Endothelial cell (in vitro differentiated cells): ENCODE results near the gene TTLL5. TPM values are rescaled to one million over a fixed set of nuclear protein-coding genes. Genes with fewer than 3 reads are reported as not detected.
A peak's percentile ranks its signal among the peaks of the same experiment; 100 is the strongest.

Experiments
- DNase-seq: peaks from one replicate; pipeline ENCODE4 v3.0.0; 2021; ENCODE audit warnings: low spot score
- H3K27ac Mint-ChIP-seq: one replicate; pipeline ENCODE4 v1.8.0; 2021; ENCODE audit warnings: mixed read lengths, inconsistent platforms; ENCODE audit not compliant: unreplicated experiment
- H3K27me3 Mint-ChIP-seq: one replicate; pipeline ENCODE4 v1.8.0; 2021; ENCODE audit warnings: mild to moderate bottlenecking, moderate library complexity, mixed read lengths, inconsistent platforms; ENCODE audit not compliant: unreplicated experiment
- H3K36me3 Mint-ChIP-seq: one replicate; pipeline ENCODE4 v1.8.0; 2021; ENCODE audit warnings: mild to moderate bottlenecking, low read depth, mixed read lengths, inconsistent platforms; ENCODE audit not compliant: unreplicated experiment
- H3K4me1 Mint-ChIP-seq: one replicate; pipeline ENCODE4 v1.8.0; 2021; ENCODE audit warnings: mild to moderate bottlenecking, mixed read lengths, inconsistent platforms; ENCODE audit not compliant: unreplicated experiment
- H3K4me3 Mint-ChIP-seq: one replicate; pipeline ENCODE4 v1.8.0; 2021; ENCODE audit warnings: mild to moderate bottlenecking, mixed read lengths, inconsistent platforms; ENCODE audit not compliant: unreplicated experiment
- H3K9me3 Mint-ChIP-seq: one replicate; pipeline ENCODE4 v1.8.0; 2021; ENCODE audit warnings: mixed read lengths, inconsistent platforms; ENCODE audit not compliant: unreplicated experiment
- total RNA-seq: library from RNA; stranded (reverse); fragmentation: NEBNext Ultra II Directional; extraction: Animal tissue kit (Norgen Biotek cat#: 25700); gene quantifications from one replicate; pipeline ENCODE4 v1.2.1, GENCODE V29; 2021; ENCODE audit not compliant: unreplicated experiment
- TF ChIP-seq, protein P1 (sequence below): fragments of 200-600 bp; sonication (generic); IDR thresholded peaks from one replicate; pipeline ENCODE4 v1.5.0; 2021; ENCODE audit warnings: antibody characterized with exemption; ENCODE audit not compliant: unreplicated experiment

Gene TTLL5
- total RNA-seq, 1 donor from 2014 or later, result 62.8 TPM

DNA sequence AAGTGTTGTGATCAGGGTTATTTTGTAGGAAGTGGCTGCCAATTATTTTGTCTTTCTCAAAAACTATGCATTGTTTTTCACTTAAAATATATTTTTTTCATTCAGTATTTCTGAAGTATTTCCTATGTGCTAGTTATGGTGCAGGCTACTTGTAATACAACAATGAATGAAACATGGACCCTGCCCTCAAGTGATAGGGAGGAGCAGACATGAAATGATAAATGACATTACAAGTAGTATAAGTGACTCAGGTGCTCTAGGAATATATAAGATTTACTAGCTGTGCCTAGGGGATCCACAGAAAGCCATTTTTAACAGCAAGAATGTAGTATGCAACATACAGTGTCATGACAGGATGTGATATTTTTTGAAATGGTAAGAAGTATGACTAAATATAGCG lies 65.3 kb downstream of the TTLL5 start:
- Mint-ChIP-seq H3K4me1 (peaks cover 11% of the 10 kb centered on the region), H3K4me3 (peak overlapping the region; percentile 9), H3K27ac (no peak overlapping the region), H3K9me3 (no peaks in the 10 kb centered on the region), H3K27me3 (no peaks in the 10 kb centered on the region), H3K36me3 (peaks cover 51% of the 10 kb centered on the region)
- TF ChIP-seq, protein P1, sequence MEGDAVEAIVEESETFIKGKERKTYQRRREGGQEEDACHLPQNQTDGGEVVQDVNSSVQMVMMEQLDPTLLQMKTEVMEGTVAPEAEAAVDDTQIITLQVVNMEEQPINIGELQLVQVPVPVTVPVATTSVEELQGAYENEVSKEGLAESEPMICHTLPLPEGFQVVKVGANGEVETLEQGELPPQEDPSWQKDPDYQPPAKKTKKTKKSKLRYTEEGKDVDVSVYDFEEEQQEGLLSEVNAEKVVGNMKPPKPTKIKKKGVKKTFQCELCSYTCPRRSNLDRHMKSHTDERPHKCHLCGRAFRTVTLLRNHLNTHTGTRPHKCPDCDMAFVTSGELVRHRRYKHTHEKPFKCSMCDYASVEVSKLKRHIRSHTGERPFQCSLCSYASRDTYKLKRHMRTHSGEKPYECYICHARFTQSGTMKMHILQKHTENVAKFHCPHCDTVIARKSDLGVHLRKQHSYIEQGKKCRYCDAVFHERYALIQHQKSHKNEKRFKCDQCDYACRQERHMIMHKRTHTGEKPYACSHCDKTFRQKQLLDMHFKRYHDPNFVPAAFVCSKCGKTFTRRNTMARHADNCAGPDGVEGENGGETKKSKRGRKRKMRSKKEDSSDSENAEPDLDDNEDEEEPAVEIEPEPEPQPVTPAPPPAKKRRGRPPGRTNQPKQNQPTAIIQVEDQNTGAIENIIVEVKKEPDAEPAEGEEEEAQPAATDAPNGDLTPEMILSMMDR, result no peak
- no peak for DNase-seq

GRCh38 chr14:75727124-75727523 lies 66.1 kb downstream of the TTLL5 start:
- Mint-ChIP-seq H3K9me3 (no peaks in the 10 kb centered on the region), H3K27me3 (no peaks in the 10 kb centered on the region), H3K4me1 (peaks cover 11% of the 10 kb centered on the region), H3K27ac (no peak overlapping the region), H3K4me3 (no peak overlapping the region), H3K36me3 (peaks cover 46% of the 10 kb centered on the region)
- TF ChIP-seq, protein P1, result no peak
- DNase-seq, result no peak

GRCh38 chr14:75732888-75733287 lies 71.8 kb downstream of the TTLL5 start:
- Mint-ChIP-seq H3K27me3 (no peaks in the 10 kb centered on the region), H3K36me3 (peaks cover 13% of the 10 kb centered on the region), H3K4me1 (no peaks in the 10 kb centered on the region), H3K9me3 (no peaks in the 10 kb centered on the region), H3K27ac (no peak overlapping the region), H3K4me3 (no peak overlapping the region)
- TF ChIP-seq, protein P1, result no peak
- no peak for DNase-seq

DNA sequence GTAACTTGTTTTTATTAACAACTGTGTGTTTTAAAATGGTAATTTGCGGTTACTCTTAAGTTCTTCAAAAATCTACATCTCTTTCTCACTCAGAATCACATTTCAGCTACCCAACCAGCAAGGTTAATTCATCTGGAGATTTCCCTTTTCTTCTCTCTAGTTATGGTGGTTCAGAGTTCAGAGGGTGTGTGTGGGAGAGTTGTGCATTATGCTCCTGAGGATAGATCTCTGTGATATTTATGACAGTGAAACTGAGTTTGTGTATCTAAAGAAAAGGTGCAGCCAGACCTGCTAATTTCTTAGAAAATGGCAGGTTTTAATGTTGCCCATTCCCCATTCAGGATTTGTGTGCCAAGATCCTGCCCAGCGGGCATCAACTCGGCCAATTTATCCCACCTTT lies 73.8 kb downstream of the TTLL5 start:
- no peak overlapping the region for H3K4me3 Mint-ChIP-seq
- no peaks in the 10 kb centered on the region for H3K4me1 Mint-ChIP-seq
- TF ChIP-seq, protein P1, result no peak
- H3K27ac Mint-ChIP-seq, result no peak overlapping the region
- H3K27me3 Mint-ChIP-seq, result no peaks in the 10 kb centered on the region
- no peaks in the 10 kb centered on the region for H3K9me3 Mint-ChIP-seq
- no peak for DNase-seq
- peaks cover 9% of the 10 kb centered on the region for H3K36me3 Mint-ChIP-seq

GRCh38 chr14:75736845-75737485 lies 75.9 kb downstream of the TTLL5 start:
- Mint-ChIP-seq H3K27me3 (no peaks in the 10 kb centered on the region), H3K9me3 (no peaks in the 10 kb centered on the region), H3K36me3 (peaks cover 9% of the 10 kb centered on the region), H3K4me1 (no peaks in the 10 kb centered on the region), H3K27ac (no peak overlapping the region), H3K4me3 (no peak overlapping the region)
- TF ChIP-seq, protein P1, result no peak
- no peak for DNase-seq
